Measurements from ENCODE around the gene ANAPC2.

ANAPC2 gene

DNA sequence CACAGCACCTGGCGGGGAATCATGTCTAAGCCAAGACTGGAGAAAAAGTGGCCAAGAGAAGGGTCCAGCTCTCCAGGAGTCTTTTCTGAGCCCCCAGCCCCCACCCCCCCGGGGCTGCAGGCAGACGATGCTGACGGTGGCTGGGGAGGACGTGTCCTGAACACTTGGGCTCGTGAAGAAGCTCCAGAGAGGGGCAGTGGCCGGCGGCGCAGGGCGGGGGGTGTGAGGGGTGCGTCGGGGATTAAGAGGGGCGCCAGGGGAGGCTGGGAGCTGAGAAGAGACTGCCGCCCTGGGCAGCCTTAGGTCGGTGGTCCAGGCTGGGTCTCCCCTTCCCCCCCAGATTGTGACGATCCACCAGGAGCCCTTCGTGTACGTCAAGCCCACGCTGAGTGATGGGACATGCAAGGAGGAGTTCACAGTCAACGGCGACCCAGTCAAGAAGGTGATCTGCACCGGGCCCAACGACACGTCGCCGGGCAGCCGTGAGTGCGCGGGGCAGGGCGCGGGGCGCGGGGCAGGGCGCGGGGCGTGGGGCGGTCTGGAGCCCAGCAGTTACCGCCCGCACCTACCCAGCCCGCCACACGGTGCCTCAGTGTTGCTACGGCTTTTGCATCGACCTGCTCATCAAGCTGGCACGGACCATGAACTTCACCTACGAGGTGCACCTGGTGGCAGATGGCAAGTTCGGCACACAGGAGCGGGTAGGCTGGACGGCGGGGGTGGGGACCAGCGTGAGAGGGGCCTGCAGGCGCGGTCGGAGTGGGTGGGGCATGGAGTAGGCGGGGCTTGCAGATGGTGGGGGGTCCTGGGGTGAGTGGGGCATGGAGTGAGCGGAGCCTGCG lies 27.4 kb downstream of the ANAPC2 start:
- DNase-seq = peak; percentile 19

- no peak for DNase-seq
Observed at GRCh38 chr9:137160054-137160425, 28.3 kb downstream of the ANAPC2 start.

DNA sequence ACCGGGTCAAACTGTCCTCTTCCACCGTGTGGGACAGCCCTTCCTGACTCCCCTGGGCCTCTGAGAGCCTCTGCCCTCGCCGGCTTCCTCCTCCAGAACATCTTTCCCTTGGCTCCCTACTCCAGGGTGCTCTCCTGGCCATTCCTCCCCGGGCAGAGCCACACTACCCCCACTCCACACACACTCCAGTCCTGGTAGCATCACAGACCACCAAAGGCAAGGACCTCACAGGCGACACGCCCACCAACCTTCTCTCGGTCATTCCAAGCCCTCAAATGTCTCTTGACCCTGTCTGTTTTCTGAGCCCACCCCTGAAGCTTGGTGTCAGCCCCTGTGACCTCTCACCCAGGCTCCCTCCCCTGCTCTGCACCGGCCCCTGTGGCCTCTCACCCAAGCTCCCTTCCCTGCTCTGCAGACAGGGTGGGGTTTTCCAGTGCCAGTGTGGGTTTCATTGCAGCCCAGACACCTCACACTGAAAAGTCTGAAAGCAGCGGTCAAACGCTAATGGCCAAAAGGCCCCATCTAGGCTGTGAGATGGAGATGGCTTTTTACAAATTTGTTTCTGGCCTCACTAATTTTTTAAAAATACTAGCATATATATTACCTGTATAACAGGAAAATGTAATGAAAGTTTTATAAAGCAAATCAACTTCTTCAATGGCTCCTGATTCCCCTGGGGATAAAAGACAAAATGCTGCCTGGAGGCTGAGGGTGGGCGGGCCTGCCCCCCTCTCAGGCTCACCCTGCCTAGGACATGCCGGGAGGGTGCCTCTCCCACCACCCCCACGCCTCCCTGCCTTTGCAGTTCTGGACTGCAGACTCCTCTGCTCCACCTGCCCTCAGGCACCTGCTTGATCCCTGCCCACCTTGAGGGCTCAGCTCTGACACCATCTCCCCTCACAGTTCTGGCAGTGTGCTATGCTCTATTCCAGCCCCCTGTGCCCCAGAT lies 29.0 kb downstream of the ANAPC2 start:
- no peak for DNase-seq

GRCh38 chr9:137158625-137159024 lies 29.7 kb downstream of the ANAPC2 start:
- DNase-seq = no peak

- DNase-seq = no peak
Observed at GRCh38 chr9:137157618-137158415, 30.5 kb downstream of the ANAPC2 start.

DNA sequence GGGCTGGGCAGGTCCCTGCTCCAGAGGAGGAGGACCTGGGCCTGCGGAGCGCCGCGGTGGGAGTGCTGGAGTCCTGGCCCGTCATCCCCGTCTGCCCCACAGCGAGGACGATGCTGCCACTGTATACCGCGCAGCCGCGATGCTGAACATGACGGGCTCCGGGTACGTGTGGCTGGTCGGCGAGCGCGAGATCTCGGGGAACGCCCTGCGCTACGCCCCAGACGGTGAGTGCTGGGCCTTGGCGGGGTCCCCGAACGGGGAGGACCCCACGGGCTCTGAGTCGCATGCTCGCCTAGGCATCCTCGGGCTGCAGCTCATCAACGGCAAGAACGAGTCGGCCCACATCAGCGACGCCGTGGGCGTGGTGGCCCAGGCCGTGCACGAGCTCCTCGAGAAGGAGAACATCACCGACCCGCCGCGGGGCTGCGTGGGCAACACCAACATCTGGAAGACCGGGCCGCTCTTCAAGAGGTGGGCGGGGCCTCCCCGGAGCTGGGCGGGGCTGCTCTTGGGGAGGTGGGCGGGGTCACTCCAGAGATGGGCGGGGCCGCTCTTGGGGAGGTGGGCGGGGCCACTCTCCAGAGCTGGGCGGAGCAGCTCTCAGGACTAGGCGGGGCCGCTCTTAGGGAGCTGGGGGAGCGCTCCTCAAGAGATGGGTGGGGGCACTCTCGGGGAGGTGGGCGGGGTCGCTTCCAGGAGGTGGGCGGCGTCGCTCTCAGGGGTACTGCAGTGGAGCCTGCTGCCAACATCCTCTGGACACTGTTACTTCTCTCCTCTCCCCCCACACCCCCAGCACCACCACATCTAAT lies 31.6 kb downstream of the ANAPC2 start:
- no peak for DNase-seq

DNA sequence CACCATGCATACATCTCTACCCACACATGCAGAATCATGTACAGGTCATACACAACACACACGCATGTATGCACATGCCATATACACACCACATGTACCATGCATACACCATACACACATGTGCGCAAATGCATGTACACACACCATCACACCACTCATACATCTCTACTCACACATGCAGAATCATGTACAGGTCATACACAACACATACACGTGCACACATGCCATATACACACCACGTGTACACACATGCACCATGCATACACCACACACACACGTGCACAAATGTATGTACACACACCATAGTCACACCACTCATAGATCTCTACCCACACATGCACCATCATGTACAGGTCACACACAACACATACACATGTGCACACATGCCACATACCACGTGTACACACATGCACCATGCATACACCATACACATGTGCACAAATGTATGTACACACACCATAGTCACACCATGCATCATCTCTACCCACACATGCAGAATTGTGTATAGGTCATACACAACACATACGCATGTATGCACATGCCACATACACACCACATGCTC lies 35.4 kb downstream of the ANAPC2 start:
- no peak for DNase-seq

- DNase-seq = peak; percentile 88
Observed at GRCh38 chr9:137150617-137151457, 37.5 kb downstream of the ANAPC2 start.

DNA sequence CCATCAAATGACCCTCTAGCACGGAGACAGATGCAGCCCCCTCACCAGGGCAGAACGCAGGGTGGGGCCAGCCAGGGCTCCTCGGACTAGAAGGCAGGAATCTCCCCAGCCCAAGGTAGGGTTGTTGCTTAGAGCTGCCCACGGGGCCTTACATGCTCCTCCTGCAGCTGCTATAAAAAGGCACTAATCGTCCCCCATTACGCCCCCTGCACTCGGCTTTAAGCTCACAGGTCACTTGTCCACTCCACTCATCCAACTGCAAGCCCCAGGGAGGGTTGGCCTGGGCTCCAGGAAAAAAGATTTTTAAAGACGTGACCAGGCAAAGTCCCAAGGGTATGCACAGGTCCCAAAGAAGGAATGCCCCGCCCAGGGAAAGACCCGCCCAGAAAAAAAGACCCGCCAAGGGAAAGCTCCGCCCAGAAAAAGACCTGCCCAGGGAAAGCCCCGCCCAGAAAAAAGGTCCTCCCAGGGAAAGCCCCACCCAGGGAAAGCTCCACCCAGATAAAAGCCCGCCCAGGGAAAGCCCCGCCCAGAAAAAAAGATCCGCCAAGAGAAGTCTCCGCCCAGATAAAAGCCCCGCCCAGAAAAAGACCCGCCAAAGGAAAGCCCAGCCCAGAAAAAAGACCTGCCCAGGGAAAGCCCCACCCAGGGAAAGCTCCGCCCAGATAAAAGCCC lies 38.3 kb downstream of the ANAPC2 start:
- peak; percentile 88 for DNase-seq

- no peak for DNase-seq
Observed at GRCh38 chr9:137149363-137149762, 39.0 kb downstream of the ANAPC2 start.

- no peak for DNase-seq
Observed at GRCh38 chr9:137148661-137149060, 39.7 kb downstream of the ANAPC2 start.

- no peak for DNase-seq
Observed at GRCh38 chr9:137148242-137148641, 40.1 kb downstream of the ANAPC2 start.

DNA sequence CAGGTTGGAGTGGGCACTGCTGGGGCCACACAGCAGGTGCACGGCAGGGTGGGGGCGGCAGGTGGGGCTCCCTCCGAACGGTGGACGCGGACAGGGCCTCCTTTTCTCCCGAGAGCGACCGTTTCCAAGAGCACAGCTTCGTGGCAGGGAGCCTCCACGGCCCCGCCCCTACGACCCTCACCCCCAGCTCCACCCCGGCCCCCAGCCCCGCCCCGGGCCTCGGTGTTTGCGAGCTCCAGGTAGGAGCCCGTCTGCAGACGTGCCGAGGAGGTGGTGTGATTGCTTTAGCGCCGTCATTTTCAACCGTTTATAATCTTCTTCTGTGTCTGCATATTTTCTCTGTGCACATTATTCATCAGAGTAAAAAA lies 40.6 kb downstream of the ANAPC2 start:
- no peak for DNase-seq

- DNase-seq = no peak
Observed at GRCh38 chr9:137147091-137147792, 41.1 kb downstream of the ANAPC2 start.

DNA sequence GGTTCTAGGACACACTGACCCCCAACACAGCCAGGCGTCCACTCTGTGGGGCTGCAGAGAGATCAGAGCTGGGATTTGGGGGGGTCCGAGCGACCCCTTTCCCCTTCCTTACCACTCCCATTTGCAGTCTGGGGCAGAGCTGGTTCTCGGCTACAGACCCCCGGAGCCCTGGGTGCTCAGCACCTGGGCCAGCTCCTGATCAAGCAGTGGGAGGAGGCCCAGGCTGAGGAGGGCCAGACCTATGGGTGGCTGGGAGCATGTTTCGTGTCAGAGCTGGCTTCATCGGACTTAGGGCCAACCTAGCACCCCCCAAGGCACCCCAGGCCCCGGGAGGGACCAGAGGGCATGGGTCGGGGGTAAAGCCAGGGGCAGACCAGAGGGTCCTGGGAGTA lies 41.8 kb downstream of the ANAPC2 start:
- DNase-seq = no peak

DNA sequence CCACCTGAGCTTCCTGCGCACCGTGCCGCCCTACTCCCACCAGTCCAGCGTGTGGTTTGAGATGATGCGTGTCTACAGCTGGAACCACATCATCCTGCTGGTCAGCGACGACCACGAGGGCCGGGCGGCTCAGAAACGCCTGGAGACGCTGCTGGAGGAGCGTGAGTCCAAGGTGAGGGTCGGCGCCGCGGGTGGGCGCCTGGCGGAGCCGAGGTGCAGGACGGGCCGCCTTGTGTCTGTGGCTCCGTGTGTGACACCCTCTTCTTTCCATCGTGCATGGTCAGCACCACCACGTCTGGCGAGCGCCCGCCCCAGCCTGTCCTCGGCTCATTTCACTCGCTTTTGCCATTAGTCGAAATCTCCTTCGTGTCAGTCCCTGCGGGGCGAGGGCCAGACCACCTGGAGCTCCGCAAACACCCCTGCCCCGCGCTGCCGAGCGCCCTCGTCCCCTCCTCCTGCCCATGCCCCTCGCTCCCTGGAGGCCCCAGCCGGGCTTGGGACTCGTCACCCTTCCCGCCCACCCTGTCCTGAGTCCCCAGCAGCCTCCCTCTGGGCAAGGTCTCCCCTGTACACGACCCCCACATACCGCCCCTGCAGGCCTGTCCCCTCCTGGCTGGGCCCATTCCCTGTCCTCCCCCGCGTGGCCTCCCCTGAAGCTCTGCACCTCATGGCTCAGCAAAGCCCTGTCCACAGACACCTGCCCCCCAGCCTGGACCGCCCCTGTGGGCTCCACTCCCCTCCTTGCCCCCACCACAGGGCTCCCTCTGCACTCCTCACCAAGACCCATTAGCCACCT lies 42.4 kb downstream of the ANAPC2 start:
- DNase-seq = no peak

DNA sequence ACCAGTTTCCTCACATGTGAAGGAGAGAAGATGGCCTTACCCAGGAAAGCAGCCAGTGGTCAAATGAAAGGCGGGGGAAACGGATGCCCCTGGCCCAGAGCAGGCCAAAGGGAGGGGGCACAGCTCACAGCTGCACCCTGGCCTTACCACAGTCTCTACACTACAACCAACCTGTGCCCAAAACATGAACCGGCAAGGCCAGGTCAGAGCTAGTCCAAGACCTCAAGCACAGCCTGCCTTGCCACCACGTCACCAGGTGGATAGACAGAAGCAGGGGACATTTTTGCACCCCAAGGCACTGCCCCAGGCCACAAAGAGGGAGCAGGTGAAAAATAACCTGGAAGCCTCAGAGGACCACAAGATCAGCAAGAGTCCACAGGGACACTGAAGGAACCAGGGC lies 44.9 kb downstream of the ANAPC2 start:
- DNase-seq = no peak

- no peak for DNase-seq
Observed at GRCh38 chr9:137141976-137142936, 46.1 kb downstream of the ANAPC2 start.

Measured in NCI-H526 treated with DMSO at 0.1 percent for 48 hours (cell line).